Breast epithelium (tissue), 3 donors: Measurements from ENCODE around the gene RUNX3.

Source experiments
- POLR2A ChIP-seq: fragments of 450-650 bp; IDR thresholded peaks from one replicate; pipeline ENCODE4 v1.6.1; 2016; ENCODE audit warnings: antibody characterized with exemption, mild to moderate bottlenecking, moderate library complexity
- TF ChIP-seq, protein P1 (sequence below), 3 donors: fragments of 450-650 bp; IDR thresholded peaks; one replicate each; pipeline ENCODE4 v1.5.1; 2016 to 2017; ENCODE audit warnings: antibody characterized with exemption in 3 of 3, mild to moderate bottlenecking in 3 of 3, moderate library complexity in 3 of 3

DNA sequence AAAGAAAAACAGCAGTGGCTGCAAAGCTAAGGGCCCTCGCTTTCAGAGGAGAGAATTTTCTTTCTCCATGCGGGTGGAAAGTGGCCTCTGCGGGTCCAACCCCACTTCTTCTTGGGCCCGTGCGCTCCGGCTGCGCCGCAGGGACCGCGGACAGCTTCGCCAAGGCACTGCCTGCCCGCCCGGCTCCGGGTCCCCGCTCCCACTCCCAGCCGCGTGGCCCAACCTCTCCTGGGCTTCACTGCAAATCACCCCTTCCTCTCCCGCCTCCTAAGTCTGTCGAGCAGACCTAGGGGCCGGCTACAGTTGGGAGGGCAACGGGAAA is 1.0 kb upstream of the RUNX3 start:
- TF ChIP-seq POLR2A = no peak
- TF ChIP-seq, protein P1, sequence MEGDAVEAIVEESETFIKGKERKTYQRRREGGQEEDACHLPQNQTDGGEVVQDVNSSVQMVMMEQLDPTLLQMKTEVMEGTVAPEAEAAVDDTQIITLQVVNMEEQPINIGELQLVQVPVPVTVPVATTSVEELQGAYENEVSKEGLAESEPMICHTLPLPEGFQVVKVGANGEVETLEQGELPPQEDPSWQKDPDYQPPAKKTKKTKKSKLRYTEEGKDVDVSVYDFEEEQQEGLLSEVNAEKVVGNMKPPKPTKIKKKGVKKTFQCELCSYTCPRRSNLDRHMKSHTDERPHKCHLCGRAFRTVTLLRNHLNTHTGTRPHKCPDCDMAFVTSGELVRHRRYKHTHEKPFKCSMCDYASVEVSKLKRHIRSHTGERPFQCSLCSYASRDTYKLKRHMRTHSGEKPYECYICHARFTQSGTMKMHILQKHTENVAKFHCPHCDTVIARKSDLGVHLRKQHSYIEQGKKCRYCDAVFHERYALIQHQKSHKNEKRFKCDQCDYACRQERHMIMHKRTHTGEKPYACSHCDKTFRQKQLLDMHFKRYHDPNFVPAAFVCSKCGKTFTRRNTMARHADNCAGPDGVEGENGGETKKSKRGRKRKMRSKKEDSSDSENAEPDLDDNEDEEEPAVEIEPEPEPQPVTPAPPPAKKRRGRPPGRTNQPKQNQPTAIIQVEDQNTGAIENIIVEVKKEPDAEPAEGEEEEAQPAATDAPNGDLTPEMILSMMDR (IDR thresholded peaks at IDR 0.05) = no peak
